A673 (cell line): ENCODE results near the gene DHRS12.

Experiments
- CTCF ChIP-seq: fragments of 300-800, 200-600 bp; sonication (generic); conservative IDR thresholded peaks from 2 replicates; pipeline ENCODE4 v1.5.1; 2017; ENCODE audit warnings: low read depth, mild to moderate bottlenecking, antibody characterized with exemption, low read length, moderate library complexity, mixed read lengths
- EZH2 ChIP-seq: fragments of 200-600 bp; sonication (generic); IDR thresholded peaks from 2 replicates; pipeline ENCODE4 v1.6.1; 2017; ENCODE audit warnings: borderline replicate concordance, low read depth, mild to moderate bottlenecking, mixed read lengths, antibody characterized with exemption, low read length; ENCODE audit not compliant: poor library complexity, severe bottlenecking

- no peak for TF ChIP-seq CTCF
- no peak for TF ChIP-seq EZH2
Measured at GRCh38 chr13:51782026-51782710, 21.8 kb downstream of the DHRS12 start.
